Measurements from ENCODE around the gene HOXA11. TPM values are rescaled to one million over a fixed set of nuclear protein-coding genes. Genes with fewer than 3 reads are reported as not detected.

The HOXA11 gene
- total RNA-seq, 1 experiment from 2014 or later: not detected

- TF ChIP-seq USF2 (CRISPR knock-in tag; IDR thresholded peaks at IDR 0.05) (no peak), NFE2L1 (CRISPR knock-in tag; IDR thresholded peaks at IDR 0.05) (no peak), E2F4 (CRISPR knock-in tag; IDR thresholded peaks at IDR 0.05; ENCODE audit: borderline replicate concordance, low read depth) (no peak), MYBL2 (CRISPR knock-in tag; IDR thresholded peaks at IDR 0.05) (no peak), ZBTB21 (CRISPR knock-in tag; IDR thresholded peaks at IDR 0.05; ENCODE audit: borderline replicate concordance) (no peak), FOXP4 (CRISPR knock-in tag; IDR thresholded peaks at IDR 0.05) (no peak), ZNF416 (CRISPR knock-in tag; IDR thresholded peaks at IDR 0.05) (no peak)
Measured at GRCh38 chr7:27162561-27163287, 22.3 kb downstream of the HOXA11 start (continued).

- ATAC-seq: no peak
- Mint-ChIP-seq H3K4me3 (no peak overlapping the region), H3K9me3 (no peaks in the 10 kb centered on the region), H3K36me3 (no peaks in the 10 kb centered on the region), H3K27ac (no peak overlapping the region), H3K27me3 (ENCODE audit: low read depth) (peaks cover 100% of the 10 kb centered on the region), H3K4me1 (peaks cover 8% of the 10 kb centered on the region)
- POLR2A ChIA-PET: no interaction called here
- TF ChIP-seq TP53 (CRISPR knock-in tag; IDR thresholded peaks at IDR 0.05): no peak
- TF ChIP-seq ZSCAN18 (CRISPR knock-in tag; IDR thresholded peaks at IDR 0.05): no peak
- TF ChIP-seq TEAD4 (CRISPR knock-in tag; IDR thresholded peaks at IDR 0.05): no peak
- no peak for TF ChIP-seq MAX (CRISPR knock-in tag; IDR thresholded peaks at IDR 0.05)
- no peak for TF ChIP-seq KAT7 (CRISPR knock-in tag; IDR thresholded peaks at IDR 0.05; ENCODE audit: borderline replicate concordance)
- no peak for TF ChIP-seq EMX1 (CRISPR knock-in tag; IDR thresholded peaks at IDR 0.05)
- no peak for TF ChIP-seq NFYB (CRISPR knock-in tag; conservative IDR thresholded peaks at IDR 0.05; ENCODE audit: low read depth)
- no peak for TF ChIP-seq USF2 (CRISPR knock-in tag; IDR thresholded peaks at IDR 0.05)
- no peak for TF ChIP-seq ZNF281 (CRISPR knock-in tag; IDR thresholded peaks at IDR 0.05)
- TF ChIP-seq HMGXB4 (CRISPR knock-in tag; IDR thresholded peaks at IDR 0.05): no peak
- no peak for TF ChIP-seq ZBTB21 (CRISPR knock-in tag; IDR thresholded peaks at IDR 0.05; ENCODE audit: borderline replicate concordance)
- no peak for TF ChIP-seq NFATC4 (CRISPR knock-in tag; IDR thresholded peaks at IDR 0.05)
- TF ChIP-seq CDX4 (CRISPR knock-in tag; IDR thresholded peaks at IDR 0.05; ENCODE audit: borderline replicate concordance): no peak
- TF ChIP-seq NR1H2 (CRISPR knock-in tag; IDR thresholded peaks at IDR 0.05): no peak
- no peak for TF ChIP-seq GABPB1 (CRISPR knock-in tag; IDR thresholded peaks at IDR 0.05)
- no peak for TF ChIP-seq SP1 (CRISPR knock-in tag; conservative IDR thresholded peaks at IDR 0.05)
- CTCF ChIA-PET: interaction anchor here (0.9 to 3.1 kb wide), 23 partner anchors 8 to 797 kb away, joined by 3 to 74 read pairs (median 5); partner anchors contain the start of genes HOXA3, HOXA4, HOXA5 and HOXA6
- peak; percentile 38 for DNase-seq (ENCODE audit: low spot score)
Measured at GRCh38 chr7:27161721-27162560, 23.1 kb downstream of the HOXA11 start.

All from WTC11 (cell line).